Sigmoid colon (tissue), 4 donors: ENCODE data around the gene LLGL2.

Source experiments
- CTCF ChIP-seq, 4 experiments: fragments of 450-650 bp in 3 of 4; fragments of 200-600 bp in 1 of 4; IDR thresholded peaks; one replicate each; pipeline ENCODE4 v1.5.1; 2016 to 2019; ENCODE audit warnings: antibody characterized with exemption in 4 of 4, mild to moderate bottlenecking in 3 of 4, moderate library complexity in 2 of 4
- POLR2A ChIP-seq, 2 donors: fragments of 450-650 bp; IDR thresholded peaks; one replicate each; pipeline ENCODE4 v1.6.1; 2016; ENCODE audit warnings: antibody characterized with exemption in 2 of 2, mild to moderate bottlenecking in 2 of 2, moderate library complexity in 2 of 2
- POLR2AphosphoS5 ChIP-seq, 4 donors: sonication (generic); formaldehyde crosslinking; IDR thresholded peaks; one replicate each; pipeline ENCODE4 v1.6.1; 2017; ENCODE audit warnings: antibody characterized with exemption in 4 of 4

DNA sequence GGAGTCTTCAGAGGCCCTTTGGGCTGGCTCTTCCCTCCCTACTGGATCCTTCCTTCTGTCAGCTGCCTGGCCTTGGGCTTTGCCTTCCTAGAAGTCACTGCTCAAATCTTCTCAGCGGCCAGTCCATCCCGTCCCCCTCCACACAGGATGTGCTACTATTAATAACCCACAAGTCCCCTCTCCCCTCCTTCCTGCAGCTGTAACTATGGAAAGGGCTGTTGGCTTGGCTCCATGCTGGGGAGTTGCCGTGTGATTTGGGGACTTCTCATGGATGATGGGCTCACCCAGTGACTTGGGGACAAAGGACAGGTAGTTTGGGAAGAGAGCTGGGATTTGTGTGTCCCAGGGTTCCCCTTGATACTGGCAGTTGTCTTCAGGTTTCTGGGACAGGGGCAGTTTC, 49.6 kb upstream of the LLGL2 start:
- no peak for TF ChIP-seq CTCF (IDR thresholded peaks at IDR 0.05)
- no peak for TF ChIP-seq POLR2A (IDR thresholded peaks at IDR 0.05)
- no peak for TF ChIP-seq POLR2AphosphoS5 (IDR thresholded peaks at IDR 0.05)
